ENCODE measurements around the gene FIGNL2.
A peak's percentile ranks its signal among the peaks of the same experiment; 100 is the strongest.

The FIGNL2 gene

GRCh38 chr12:51850081-51850964 lies 1.8 kb upstream of the FIGNL2 start:
- no peak overlapping the region for H3K4me3 Mint-ChIP-seq
- peaks cover 28% of the 10 kb centered on the region for H3K4me1 Mint-ChIP-seq
- no peaks in the 10 kb centered on the region for H3K36me3 Mint-ChIP-seq
- no peaks in the 10 kb centered on the region for H3K9me3 Mint-ChIP-seq
- no peak overlapping the region for H3K27ac Mint-ChIP-seq
- H3K27me3 Mint-ChIP-seq, result peaks cover 11% of the 10 kb centered on the region

DNA sequence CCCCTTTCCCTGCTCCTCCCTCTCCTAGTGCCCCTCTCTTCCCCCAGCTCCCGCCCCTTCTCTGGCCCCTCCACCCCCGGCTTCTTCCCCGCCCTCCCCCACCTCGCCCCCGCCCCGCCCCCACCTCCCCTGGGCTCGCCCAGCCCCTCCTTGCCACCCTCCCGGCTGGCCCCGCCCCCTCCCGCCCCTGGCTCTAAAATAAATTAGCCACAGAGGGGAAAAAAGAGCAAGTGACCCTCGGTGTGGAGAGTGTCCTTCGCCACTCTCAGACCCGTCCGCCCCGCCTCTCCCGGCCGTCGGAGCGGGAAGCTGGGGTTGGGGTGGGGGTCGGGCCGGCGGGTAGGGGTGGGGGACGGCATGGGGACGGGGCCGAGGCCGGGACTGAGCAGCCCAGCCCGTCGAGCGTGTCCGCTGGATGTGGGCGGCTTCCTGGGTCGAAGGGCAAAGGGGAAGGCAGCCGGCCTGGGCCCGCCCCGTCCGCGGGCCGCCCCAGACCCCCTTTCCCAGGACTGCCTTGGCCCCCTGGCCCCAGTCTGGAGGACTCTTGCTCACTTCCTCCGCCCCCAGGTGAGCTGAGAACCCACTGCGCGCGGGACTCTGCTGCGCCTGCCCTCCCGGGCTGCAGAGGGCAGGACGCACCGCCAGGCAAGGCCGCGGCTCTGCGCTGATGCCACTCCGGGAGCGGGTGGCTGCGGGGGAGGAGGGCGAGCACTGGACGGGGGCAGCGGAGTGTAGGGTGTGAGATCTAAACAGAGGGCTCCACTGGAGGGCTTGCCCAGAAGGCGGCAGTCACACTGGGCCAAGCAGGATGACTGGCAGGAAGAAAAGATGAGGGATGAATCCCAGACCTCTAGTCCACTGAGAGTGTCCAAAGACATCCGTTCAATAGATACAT lies 570 bp upstream of the FIGNL2 start:
- peaks cover 16% of the 10 kb centered on the region for H3K27me3 Mint-ChIP-seq
- H3K36me3 Mint-ChIP-seq, result no peaks in the 10 kb centered on the region
- H3K27ac Mint-ChIP-seq, result no peak overlapping the region
- no peak overlapping the region for H3K4me3 Mint-ChIP-seq
- peaks cover 28% of the 10 kb centered on the region for H3K4me1 Mint-ChIP-seq
- no peaks in the 10 kb centered on the region for H3K9me3 Mint-ChIP-seq

DNA sequence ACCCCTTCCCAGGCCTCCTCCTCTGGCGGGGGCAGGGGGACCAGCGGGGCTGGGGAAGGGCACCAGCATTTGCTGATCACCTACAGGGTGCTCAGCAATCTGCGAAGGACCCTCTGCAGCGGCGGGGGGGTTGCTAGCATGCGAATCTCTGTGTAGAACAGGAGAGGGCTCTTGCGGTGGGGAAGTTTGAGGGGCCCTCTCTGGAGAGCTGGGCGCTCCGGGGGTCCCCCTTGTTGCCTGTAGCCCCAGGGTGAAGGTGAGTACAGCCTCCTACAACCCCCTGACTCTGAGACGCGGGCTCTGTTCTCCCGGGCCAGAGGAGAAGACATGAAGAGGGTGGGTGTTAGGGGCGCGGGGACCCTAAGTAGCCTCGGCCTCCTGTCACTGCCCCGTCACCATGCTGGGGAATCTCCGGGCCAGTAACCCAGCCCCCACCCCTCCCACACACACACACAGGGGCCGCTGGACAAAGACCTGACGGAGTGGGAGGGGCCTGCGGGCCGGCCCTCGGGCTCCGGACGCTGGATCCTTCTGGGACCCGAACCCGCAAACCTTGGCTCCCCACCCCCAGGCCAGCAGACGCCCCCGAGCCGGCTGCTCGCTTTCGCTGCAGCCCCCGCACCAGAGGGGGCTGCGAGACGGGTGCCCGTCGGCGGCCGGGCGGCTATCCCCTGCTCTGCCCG lies 734 bp downstream of the FIGNL2 start:
- peaks cover 28% of the 10 kb centered on the region for H3K4me1 Mint-ChIP-seq
- H3K4me3 Mint-ChIP-seq, result peak overlapping the region; percentile 64

DNA sequence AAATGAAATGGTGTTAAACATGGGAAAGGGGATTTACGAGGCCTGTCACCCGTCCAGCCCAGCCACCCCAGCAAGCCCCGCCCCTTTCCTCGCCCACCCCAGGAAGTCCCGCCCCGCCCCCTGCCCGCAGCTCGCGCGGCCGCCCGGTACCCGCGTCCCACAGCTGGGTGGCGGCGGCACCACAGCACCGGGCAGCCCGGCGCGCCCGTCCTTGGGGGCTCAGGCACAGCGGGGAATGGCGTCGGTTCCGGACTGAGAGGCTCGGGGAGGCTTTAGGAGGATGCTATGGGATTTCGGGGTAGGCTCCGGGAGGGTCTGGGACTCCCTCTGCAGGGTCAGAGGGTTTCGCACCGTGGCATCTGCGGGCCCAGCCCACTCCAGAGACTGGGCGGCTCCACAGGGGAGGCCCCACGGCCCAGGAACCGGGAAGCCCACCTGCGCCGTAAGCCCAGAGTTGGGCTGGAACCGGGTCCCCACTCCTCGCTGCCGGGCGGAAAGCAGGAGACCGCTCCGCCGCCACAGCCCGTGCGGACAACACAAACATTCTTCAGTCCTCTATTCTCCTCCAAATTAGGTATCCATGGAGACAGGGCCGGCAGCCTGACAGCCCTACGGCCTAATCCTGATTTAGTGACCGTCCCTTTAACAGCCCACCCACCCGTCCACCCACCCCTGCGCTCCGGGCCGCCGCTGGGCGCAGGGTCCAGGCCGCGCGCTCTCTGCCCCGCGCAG lies 1.4 kb downstream of the FIGNL2 start:
- H3K4me1 Mint-ChIP-seq, result peaks cover 25% of the 10 kb centered on the region
- no peaks in the 10 kb centered on the region for H3K9me3 Mint-ChIP-seq
- H3K27me3 Mint-ChIP-seq, result peaks cover 20% of the 10 kb centered on the region
- H3K36me3 Mint-ChIP-seq, result no peaks in the 10 kb centered on the region
- no peak overlapping the region for H3K27ac Mint-ChIP-seq
- H3K4me3 Mint-ChIP-seq, result peak overlapping the region; percentile 85

More for the DNA sequence above, 734 bp downstream of the FIGNL2 start:
- no peaks in the 10 kb centered on the region for H3K36me3 Mint-ChIP-seq
- no peaks in the 10 kb centered on the region for H3K9me3 Mint-ChIP-seq
- H3K27ac Mint-ChIP-seq, result no peak overlapping the region
- peaks cover 20% of the 10 kb centered on the region for H3K27me3 Mint-ChIP-seq

DNA sequence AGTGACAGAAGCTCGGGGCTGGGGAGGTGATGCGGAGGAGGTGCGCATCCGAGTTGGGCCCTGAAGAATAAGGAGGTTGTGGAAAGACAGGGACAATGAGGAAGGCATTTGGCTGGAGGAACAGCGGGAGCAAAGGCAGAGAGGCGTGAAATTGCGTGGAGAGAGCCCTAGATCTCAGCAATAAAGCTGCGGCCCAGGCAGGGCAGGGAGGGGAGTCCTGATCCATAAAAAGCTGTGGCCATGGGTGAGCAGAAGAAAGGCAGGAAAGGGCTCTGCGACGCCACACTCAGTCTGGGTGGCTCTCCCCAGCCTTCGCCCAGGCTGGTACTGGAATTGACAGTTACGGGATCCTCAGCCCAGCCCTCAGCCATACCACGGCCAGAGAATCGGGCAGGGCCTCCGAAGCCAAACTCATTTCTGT lies 2.2 kb downstream of the FIGNL2 start:
- Mint-ChIP-seq H3K4me3 (peak overlapping the region; percentile 85), H3K27me3 (peaks cover 23% of the 10 kb centered on the region), H3K36me3 (no peaks in the 10 kb centered on the region), H3K9me3 (no peaks in the 10 kb centered on the region), H3K27ac (no peak overlapping the region), H3K4me1 (peaks cover 21% of the 10 kb centered on the region)

GRCh38 chr12:51845482-51845881 lies 3.0 kb downstream of the FIGNL2 start:
- Mint-ChIP-seq H3K27ac (no peak overlapping the region), H3K36me3 (no peaks in the 10 kb centered on the region), H3K4me3 (no peak overlapping the region), H3K27me3 (peaks cover 23% of the 10 kb centered on the region), H3K9me3 (no peaks in the 10 kb centered on the region), H3K4me1 (peaks cover 13% of the 10 kb centered on the region)

GRCh38 chr12:51844854-51845253 lies 3.7 kb downstream of the FIGNL2 start:
- Mint-ChIP-seq H3K4me1 (peaks cover 13% of the 10 kb centered on the region), H3K36me3 (no peaks in the 10 kb centered on the region), H3K27me3 (peaks cover 23% of the 10 kb centered on the region), H3K27ac (no peak overlapping the region), H3K9me3 (no peaks in the 10 kb centered on the region), H3K4me3 (no peak overlapping the region)

GRCh38 chr12:51841727-51842126 lies 6.8 kb downstream of the FIGNL2 start:
- Mint-ChIP-seq H3K27ac (no peak overlapping the region), H3K4me3 (no peak overlapping the region), H3K4me1 (peaks cover 8% of the 10 kb centered on the region), H3K27me3 (peaks cover 32% of the 10 kb centered on the region), H3K9me3 (no peaks in the 10 kb centered on the region), H3K36me3 (no peaks in the 10 kb centered on the region)

- Mint-ChIP-seq H3K4me3 (no peak overlapping the region), H3K36me3 (no peaks in the 10 kb centered on the region), H3K9me3 (no peaks in the 10 kb centered on the region), H3K27me3 (peaks cover 27% of the 10 kb centered on the region), H3K27ac (no peak overlapping the region), H3K4me1 (peaks cover 2% of the 10 kb centered on the region)
Observed at GRCh38 chr12:51840966-51841365, 7.6 kb downstream of the FIGNL2 start.

DNA sequence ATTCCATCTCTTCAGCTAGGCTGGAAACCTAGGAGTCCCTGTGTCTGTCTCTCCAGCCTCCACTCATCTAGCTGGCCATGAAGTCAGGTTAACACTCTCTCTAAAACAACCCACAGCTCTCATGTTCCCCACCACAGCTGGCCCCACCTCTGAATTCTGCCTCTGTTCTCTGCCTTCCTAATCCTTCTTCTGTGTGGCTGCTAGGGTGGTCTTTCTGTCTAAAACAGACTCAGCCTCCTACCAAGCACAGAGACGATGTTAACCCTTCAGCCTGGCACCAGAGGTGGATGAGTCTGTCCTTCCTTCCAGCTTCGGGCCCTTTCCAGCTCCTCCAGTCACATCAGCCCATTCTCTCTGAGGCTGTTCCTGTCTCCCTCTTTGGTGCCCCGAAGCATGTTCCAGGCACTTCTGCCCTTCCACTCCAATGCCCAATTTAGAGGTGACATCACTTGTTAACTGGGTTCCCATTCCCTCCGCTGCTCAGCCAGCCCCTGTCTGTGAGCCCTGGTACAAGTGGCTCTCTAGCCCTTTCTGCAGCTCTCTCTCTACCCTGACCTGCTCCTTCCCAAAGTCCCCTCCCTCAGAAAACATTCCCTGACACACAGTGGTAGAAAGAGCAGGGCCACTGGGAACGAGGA lies 9.1 kb downstream of the FIGNL2 start:
- peaks cover 24% of the 10 kb centered on the region for H3K27me3 Mint-ChIP-seq
- H3K4me3 Mint-ChIP-seq, result no peak overlapping the region
- no peaks in the 10 kb centered on the region for H3K36me3 Mint-ChIP-seq
- no peaks in the 10 kb centered on the region for H3K4me1 Mint-ChIP-seq
- H3K9me3 Mint-ChIP-seq, result no peaks in the 10 kb centered on the region
- no peak overlapping the region for H3K27ac Mint-ChIP-seq

- H3K36me3 Mint-ChIP-seq, result no peaks in the 10 kb centered on the region
- peaks cover under 1% of the 10 kb centered on the region for H3K4me1 Mint-ChIP-seq
- no peak overlapping the region for H3K4me3 Mint-ChIP-seq
- no peak overlapping the region for H3K27ac Mint-ChIP-seq
- peaks cover 20% of the 10 kb centered on the region for H3K27me3 Mint-ChIP-seq
- no peaks in the 10 kb centered on the region for H3K9me3 Mint-ChIP-seq
Observed at GRCh38 chr12:51838762-51839161, 9.8 kb downstream of the FIGNL2 start.

DNA sequence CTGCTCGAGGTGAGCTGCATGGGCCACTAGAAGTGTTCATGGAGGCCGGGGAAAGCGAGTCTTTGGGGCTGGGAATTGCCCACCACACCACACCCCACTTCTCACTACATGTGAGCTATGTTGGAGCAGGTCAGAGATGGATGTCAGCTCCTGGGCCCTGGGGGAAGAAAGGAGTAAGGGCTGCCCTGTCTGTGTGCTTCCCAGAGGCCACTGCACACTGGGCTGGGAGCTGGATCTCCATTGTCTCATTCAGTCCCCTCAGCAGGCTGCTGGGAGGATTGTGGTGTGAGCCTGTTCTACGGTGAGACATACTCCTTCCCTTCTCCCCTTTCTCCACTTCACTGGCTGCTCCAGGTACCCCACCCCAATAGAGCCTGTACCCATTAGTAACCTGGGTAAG lies 10.5 kb downstream of the FIGNL2 start:
- Mint-ChIP-seq H3K9me3 (no peaks in the 10 kb centered on the region), H3K4me3 (no peak overlapping the region), H3K27me3 (peaks cover 20% of the 10 kb centered on the region), H3K4me1 (peaks cover 8% of the 10 kb centered on the region), H3K36me3 (no peaks in the 10 kb centered on the region), H3K27ac (no peak overlapping the region)

DNA sequence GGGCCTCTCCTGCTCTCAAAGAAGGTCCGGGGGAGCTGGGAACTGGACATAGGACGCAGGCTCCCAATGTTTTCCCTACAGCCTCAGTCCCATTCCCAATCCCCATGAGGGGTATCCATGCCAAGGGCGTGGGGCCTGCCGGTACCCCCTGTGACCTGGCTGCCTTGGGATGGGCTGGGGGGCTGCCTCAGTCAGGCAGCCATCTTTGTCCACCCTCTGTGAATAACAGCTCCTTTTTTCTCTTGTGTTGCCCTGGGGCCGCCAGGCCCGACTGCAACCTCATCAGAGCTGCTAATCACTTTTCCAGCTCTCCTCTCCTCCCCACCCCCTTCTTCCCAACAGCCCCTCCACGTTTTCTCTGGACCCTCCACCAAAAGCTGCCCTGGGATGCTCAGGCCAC lies 11.2 kb downstream of the FIGNL2 start:
- H3K27ac Mint-ChIP-seq, result no peak overlapping the region
- peaks cover 25% of the 10 kb centered on the region for H3K27me3 Mint-ChIP-seq
- no peaks in the 10 kb centered on the region for H3K36me3 Mint-ChIP-seq
- peaks cover 16% of the 10 kb centered on the region for H3K4me1 Mint-ChIP-seq
- no peaks in the 10 kb centered on the region for H3K9me3 Mint-ChIP-seq
- H3K4me3 Mint-ChIP-seq, result no peak overlapping the region

- H3K4me1 Mint-ChIP-seq, result peaks cover 18% of the 10 kb centered on the region
- H3K27ac Mint-ChIP-seq, result no peak overlapping the region
- no peaks in the 10 kb centered on the region for H3K36me3 Mint-ChIP-seq
- no peaks in the 10 kb centered on the region for H3K9me3 Mint-ChIP-seq
- H3K4me3 Mint-ChIP-seq, result no peak overlapping the region
- peaks cover 26% of the 10 kb centered on the region for H3K27me3 Mint-ChIP-seq
Observed at GRCh38 chr12:51836827-51837173, 11.7 kb downstream of the FIGNL2 start.

Measured in activated naive CD4-positive, alpha-beta T cell treated with anti-CD3 and anti-CD28 coated beads, Interleukin-2, amount 50 U/mL, for 24 hours (primary cell).